Germinal center (tissue), 1 donor: ENCODE results near the gene MCL1.
"Not testable (repeated sequence)": the region's sequence is repeated elsewhere in the genome, so short reads cannot be mapped to it uniquely, and the experiment has no call there.

Source experiments
- DNase-seq: peaks from one replicate; pipeline ENCODE4 v3.0.0; 2012; ENCODE audit warnings: mixed read lengths, low spot score

Gene MCL1

DNA sequence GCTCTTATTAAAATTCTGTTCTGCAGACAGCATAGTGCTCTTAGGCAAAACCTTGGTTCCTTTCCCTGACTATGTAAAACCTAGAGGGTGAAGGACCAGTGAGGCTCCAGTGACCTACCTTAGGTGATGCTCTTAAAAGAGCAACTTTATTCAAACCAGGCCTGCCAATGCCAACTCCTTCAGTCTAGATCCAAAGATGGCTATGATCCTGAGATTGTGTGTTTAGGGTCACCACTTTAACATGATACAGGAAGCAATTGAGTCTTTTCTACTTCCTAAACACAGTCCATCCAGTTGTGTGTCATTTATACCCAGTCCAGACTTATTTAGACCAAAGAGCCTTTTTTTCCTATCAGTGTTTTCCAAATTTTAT, 10.8 kb downstream of the MCL1 start:
- no peak for DNase-seq

- DNase-seq = no peak
Observed at GRCh38 chr1:150567717-150568593, 11.5 kb downstream of the MCL1 start.

GRCh38 chr1:150567341-150567716, 12.1 kb downstream of the MCL1 start:
- peak; percentile 47 for DNase-seq

DNA sequence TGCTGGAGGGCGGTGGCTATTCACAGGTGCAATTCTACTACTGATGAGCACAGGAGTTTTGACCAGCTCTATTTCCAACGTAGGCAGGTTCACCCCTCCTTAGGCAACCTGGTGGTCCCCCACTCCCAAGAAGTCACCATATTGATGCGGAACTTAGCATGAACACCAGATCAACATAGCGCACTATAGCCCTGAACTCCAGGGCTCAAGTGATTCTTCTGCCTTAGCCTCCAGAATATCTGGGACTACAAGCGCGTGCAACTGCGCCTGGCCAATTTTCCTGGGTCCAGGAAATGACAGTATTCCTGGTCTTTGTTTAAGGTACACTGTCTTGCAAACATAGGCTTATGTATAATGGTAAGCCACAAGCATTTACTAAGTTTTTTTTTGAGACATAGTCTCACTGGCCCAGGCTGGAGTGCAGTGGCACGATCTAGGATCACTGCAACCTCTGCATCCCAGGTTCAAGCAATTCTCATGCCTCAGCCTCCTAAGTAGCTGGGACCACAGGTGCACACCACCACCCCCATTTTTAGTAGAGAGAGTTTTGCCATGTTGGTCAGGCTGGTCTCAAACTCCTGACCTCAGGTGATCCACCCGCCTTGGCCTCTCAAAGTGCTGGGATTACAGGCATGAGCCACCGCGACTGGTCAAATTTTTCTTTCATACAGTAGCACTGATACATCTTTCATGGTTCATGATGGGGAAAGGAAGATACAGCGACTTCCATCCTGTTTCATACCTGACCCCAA, 12.6 kb downstream of the MCL1 start:
- DNase-seq = no peak

DNA sequence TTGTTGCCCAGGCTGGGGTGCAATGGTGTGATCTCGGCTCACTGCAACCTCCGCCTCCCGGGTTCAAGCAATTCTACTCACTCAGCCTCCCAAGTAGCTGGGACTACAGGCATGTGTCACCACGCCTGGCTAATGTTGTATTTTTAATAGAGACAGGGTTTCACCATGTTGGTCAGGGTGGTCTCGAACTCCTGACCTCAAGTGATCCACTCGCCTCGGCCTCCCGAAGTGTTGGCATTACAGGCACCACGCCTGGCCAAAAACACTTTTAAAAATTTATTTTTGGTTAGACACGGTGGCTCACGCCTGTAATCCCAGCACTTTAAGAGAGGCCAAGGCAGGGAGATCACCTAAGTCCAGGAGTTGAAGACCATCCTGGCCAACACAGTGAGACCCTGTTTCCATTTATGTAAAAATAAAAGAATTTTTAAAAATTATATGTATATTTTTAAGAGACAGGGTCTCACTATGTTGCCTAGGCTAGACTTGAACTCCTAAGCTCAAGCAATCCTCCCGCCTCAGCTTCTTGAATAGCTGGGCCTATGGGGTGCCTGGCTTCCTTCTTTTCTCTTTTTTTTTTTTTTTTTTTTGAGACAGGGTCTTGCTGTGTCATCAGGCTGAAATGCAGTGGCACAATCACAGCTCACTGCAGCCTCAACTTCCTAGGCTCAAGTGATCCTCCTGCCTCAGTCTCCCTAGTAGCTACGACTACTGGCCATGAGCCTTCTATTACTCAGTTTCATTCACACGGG, 14.0 kb downstream of the MCL1 start:
- not testable (repeated sequence) for DNase-seq

- DNase-seq = no peak
Observed at GRCh38 chr1:150564051-150564991, 15.1 kb downstream of the MCL1 start.

GRCh38 chr1:150563340-150564038, 15.9 kb downstream of the MCL1 start:
- DNase-seq = peak; percentile 50

DNA sequence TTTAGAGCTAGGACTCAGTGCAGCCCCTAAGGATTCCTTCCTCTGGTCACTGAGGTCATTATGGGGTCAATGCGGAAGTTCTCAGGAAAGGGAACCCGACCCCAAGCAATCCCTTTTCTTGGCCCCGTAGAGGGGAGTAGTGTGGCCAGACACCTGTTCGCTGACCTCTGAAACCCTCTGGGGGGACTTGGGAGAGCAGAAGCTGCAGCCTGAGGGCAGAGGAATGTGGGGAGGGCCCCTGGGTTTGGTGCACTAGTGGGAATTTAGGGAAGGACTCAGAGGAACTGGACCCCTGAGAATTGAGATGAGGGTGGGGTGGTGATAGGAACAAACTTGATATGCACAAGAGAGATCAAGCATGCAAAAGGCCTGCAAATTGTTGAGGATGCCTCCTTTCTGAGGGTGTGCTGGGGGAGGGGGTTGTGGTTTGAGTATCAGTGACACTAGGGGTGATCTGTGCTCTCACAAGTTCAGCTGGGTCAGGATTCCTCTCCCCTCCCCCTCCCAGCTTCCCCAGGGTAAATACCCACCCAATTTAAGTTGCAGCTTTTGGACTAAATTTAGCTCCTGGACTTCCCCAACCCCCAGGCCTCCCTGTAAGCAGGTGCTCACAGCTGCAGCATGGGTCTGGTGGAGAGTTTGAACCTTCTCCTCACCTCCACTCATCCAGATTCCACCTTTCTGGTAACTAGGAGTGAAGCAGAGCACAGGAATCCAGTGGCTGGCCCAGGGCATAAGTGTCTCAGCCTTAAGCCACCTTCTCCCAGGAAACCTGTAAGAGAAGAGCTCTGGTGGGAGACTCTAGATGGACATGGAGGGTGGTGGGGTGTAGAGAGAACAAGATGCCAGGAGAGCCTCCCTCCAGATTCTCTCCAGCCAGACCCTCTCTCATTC, 16.7 kb downstream of the MCL1 start:
- DNase-seq = peak; percentile 88

GRCh38 chr1:150561974-150562445, 17.4 kb downstream of the MCL1 start:
- peak; percentile 90 for DNase-seq

GRCh38 chr1:150561254-150561973, 18.0 kb downstream of the MCL1 start:
- DNase-seq = peak; percentile 53

- DNase-seq = peak; percentile 79
Observed at GRCh38 chr1:150560576-150561253, 18.7 kb downstream of the MCL1 start.

DNA sequence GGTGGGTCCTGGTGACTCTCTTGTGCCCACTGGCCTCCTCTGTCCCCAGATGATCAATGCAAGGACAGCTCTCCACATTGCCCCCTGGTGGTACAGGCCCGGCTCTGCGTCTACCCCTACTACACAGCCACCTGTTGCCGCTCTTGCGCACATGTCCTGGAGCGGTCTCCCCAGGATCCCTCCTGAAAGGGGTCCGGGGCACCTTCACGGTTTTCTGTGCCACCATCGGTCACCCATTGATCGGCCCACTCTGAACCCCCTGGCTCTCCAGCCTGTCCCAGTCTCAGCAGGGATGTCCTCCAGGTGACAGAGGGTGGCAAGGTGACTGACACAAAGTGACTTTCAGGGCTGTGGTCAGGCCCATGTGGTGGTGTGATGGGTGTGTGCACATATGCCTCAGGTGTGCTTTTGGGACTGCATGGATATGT, 19.4 kb downstream of the MCL1 start:
- DNase-seq = peak; percentile 79

DNA sequence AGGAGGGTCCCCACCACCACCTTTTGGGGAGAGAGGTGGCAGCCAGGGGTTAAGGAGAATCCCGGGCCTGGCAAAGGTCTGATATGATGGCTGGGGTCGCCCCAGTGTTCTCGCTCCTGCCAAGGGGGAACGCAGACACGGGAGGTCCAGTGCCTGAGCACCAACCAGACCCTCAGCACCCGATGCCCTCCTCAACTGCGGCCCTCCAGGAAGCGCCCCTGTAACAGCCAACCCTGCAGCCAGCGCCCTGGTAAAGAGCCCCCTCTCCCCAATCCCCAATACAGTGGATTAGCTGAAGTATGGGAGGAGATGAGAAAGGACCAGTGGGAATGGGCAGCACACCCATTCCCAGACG, 19.8 kb downstream of the MCL1 start:
- no peak for DNase-seq

DNA sequence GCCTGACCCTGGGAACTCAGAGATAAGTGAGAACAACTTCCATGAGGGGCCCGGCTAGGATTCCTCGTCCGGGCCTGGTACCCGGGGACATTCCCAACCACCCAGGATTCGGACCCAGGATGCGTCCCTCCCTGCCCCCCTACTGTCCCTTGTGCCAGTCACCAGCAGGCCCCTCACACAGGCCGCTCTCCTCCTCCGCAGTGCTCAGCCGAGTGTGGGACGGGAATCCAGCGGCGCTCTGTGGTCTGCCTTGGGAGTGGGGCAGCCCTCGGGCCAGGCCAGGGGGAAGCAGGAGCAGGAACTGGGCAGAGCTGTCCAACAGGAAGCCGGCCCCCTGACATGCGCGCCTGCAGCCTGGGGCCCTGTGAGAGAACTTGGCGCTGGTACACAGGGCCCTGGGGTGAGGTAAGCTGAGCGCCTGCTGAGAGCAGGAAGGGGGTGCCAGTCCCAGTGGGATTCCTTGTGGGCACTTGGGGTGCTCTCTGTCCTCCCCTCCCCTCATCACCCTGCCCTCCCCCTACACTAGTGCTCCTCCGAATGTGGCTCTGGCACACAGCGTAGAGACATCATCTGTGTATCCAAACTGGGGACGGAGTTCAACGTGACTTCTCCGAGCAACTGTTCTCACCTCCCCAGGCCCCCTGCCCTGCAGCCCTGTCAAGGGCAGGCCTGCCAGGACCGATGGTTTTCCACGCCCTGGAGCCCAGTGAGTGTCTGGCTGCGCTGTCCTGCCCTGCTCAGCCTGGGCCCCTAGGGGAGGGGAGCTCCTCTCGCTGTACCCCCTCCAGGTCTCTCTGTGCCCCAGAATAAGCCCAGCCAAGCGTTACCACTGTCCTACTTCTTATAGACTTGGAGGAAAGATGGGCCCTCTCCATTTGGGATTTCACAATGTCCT, 20.4 kb downstream of the MCL1 start:
- DNase-seq = no peak

- no peak for DNase-seq
Observed at GRCh38 chr1:150558303-150558704, 21.1 kb downstream of the MCL1 start.

- no peak for DNase-seq
Observed at GRCh38 chr1:150557813-150558212, 21.6 kb downstream of the MCL1 start.

DNA sequence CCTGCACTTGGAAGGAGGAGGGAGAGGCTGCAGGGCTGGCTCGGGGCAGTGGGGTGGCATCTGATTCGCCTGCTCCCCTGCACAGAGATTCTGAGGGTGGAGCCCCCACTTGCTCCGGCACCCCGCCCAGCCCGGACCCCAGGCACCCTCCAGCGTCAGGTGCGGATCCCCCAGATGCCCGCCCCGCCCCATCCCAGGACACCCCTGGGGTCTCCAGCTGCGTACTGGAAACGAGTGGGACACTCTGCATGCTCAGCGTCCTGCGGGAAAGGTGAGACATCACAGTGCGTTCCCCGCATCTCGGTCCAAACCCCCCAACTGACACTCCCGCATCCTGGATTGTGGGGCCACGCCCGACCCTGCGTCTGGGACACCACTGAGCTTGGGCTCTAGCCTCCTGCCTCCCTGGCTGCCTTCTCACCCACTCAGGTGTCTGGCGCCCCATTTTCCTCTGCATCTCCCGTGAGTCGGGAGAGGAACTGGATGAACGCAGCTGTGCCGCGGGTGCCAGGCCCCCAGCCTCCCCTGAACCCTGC, 22.3 kb downstream of the MCL1 start:
- no peak for DNase-seq
